HepG2 (cell line): ENCODE measurements around the gene RASD1. TPM values are rescaled to one million over a fixed set of nuclear protein-coding genes. Genes with fewer than 3 reads are reported as not detected.

Experiments used
- ARID2 ChIP-seq: sonication (generic); formaldehyde crosslinking; IDR thresholded peaks from 2 replicates; pipeline ENCODE4 v1.8.1; 2022; ENCODE audit warnings: mild to moderate bottlenecking, missing genetic modification reagents, borderline replicate concordance
- ATF1 ChIP-seq: IDR thresholded peaks from 2 replicates; pipeline ENCODE4 v1.6.1; 2016; ENCODE audit warnings: mild to moderate bottlenecking, control low read depth
- CC2D1A ChIP-seq: sonication (generic); formaldehyde crosslinking; IDR thresholded peaks from 2 replicates; pipeline ENCODE4 v1.8.1; 2023; ENCODE audit warnings: mild to moderate bottlenecking, missing genetic modification reagents
- CEBPG ChIP-seq: IDR thresholded peaks from 2 replicates; pipeline ENCODE4 v1.6.1; 2016
- ETV6 ChIP-seq: sonication (generic); formaldehyde crosslinking; conservative IDR thresholded peaks from 2 replicates; pipeline ENCODE4 v1.4.0; 2020; ENCODE audit warnings: missing genetic modification reagents
- EZH2 ChIP-seq: conservative IDR thresholded peaks from 2 replicates; pipeline ENCODE4 v1.6.1; 2012; ENCODE audit warnings: mild to moderate bottlenecking, low read depth, low read length, moderate library complexity
- HNRNPUL1 ChIP-seq: fragments of 200-400 bp; formaldehyde crosslinking; IDR thresholded peaks from 2 replicates; pipeline ENCODE4 v1.6.1; 2017; ENCODE audit warnings: low read depth, mild to moderate bottlenecking, low read length, moderate library complexity
- JUNB ChIP-seq: sonication (generic); formaldehyde crosslinking; IDR thresholded peaks from 2 replicates; pipeline ENCODE4 v1.8.0; 2022; ENCODE audit warnings: missing genetic modification reagents, mild to moderate bottlenecking, borderline replicate concordance
- KDM4B ChIP-seq: sonication (generic); formaldehyde crosslinking; IDR thresholded peaks from 2 replicates; pipeline ENCODE4 v1.4.0; 2020; ENCODE audit warnings: missing genetic modification reagents
- NFATC3 ChIP-seq: sonication (generic); formaldehyde crosslinking; IDR thresholded peaks from 2 replicates; pipeline ENCODE4 v1.5.1; 2020; ENCODE audit warnings: mild to moderate bottlenecking, missing genetic modification reagents
- POLR2AphosphoS2 ChIP-seq: IDR thresholded peaks from 2 replicates; pipeline ENCODE4 v1.6.1; 2011; ENCODE audit warnings: low read depth, low read length, improper control_type of control experiment
- RFXANK ChIP-seq: IDR thresholded peaks from 2 replicates; pipeline ENCODE4 v1.6.1; 2016
- SIX1 ChIP-seq: sonication (generic); formaldehyde crosslinking; IDR thresholded peaks from 2 replicates; pipeline ENCODE4 v1.4.0; 2020; ENCODE audit warnings: missing genetic modification reagents, borderline replicate concordance
- SNAPC2 ChIP-seq: sonication (generic); formaldehyde crosslinking; IDR thresholded peaks from 2 replicates; pipeline ENCODE4 v1.8.1; 2022; ENCODE audit warnings: mild to moderate bottlenecking, missing genetic modification reagents
- XBP1 ChIP-seq: sonication (generic); formaldehyde crosslinking; IDR thresholded peaks from 2 replicates; pipeline ENCODE4 v1.5.0; 2020; ENCODE audit warnings: missing genetic modification reagents
- ZBTB7A ChIP-seq: sonication (generic); formaldehyde crosslinking; IDR thresholded peaks from 2 replicates; pipeline ENCODE4 v1.8.0; 2022; ENCODE audit warnings: mild to moderate bottlenecking, missing genetic modification reagents
- ZFP82 ChIP-seq: sonication (generic); formaldehyde crosslinking; IDR thresholded peaks from 2 replicates; pipeline ENCODE4 v1.5.1; 2020; ENCODE audit warnings: mild to moderate bottlenecking, missing genetic modification reagents, borderline replicate concordance
- ZNF101 ChIP-seq: sonication (generic); formaldehyde crosslinking; IDR thresholded peaks from 2 replicates; pipeline ENCODE4 v1.4.0; 2020; ENCODE audit warnings: mild to moderate bottlenecking, low read depth, missing genetic modification reagents, borderline replicate concordance
- ZNF432 ChIP-seq: sonication (generic); formaldehyde crosslinking; IDR thresholded peaks from 2 replicates; pipeline ENCODE4 v1.5.0; 2020; ENCODE audit warnings: missing genetic modification reagents, mild to moderate bottlenecking, borderline replicate concordance
- ZNF446 ChIP-seq: sonication (generic); formaldehyde crosslinking; IDR thresholded peaks from 2 replicates; pipeline ENCODE4 v1.5.0; 2020; ENCODE audit warnings: mild to moderate bottlenecking, missing genetic modification reagents
- ZNF549 ChIP-seq: sonication (generic); formaldehyde crosslinking; IDR thresholded peaks from 2 replicates; pipeline ENCODE4 v1.5.0; 2020; ENCODE audit warnings: missing genetic modification reagents
- ZSCAN21 ChIP-seq: sonication (generic); formaldehyde crosslinking; IDR thresholded peaks from 2 replicates; pipeline ENCODE4 v1.8.0; 2022; ENCODE audit warnings: mild to moderate bottlenecking, missing genetic modification reagents, moderate library complexity, borderline replicate concordance
- ZZZ3 ChIP-seq: sonication (generic); formaldehyde crosslinking; IDR thresholded peaks from 2 replicates; pipeline ENCODE4 v1.4.0; 2020; ENCODE audit warnings: missing genetic modification reagents, mild to moderate bottlenecking, borderline replicate concordance
- polyA plus RNA-seq, 8 experiments: library from polyadenylated mRNA; depleted of rRNA in 3 of 8; stranded (reverse) in 7 of 8; unstranded in 1 of 8; fragments of >200 nt; fragmentation: Illumina TruSeq in 4 of 8; extraction: Trizol in 4 of 8; gene quantifications; 2 replicates each; pipeline versions ENCODE4 v1.2.1 to v1.2.3, GENCODE V29; 2011 to 2016; ENCODE audit warnings: low read depth in 4 of 8, missing spikeins in 1 of 8, mixed read lengths in 1 of 8; ENCODE audit not compliant: insufficient read depth in 1 of 8
- total RNA-seq, 5 experiments: library from RNA; depleted of rRNA; stranded (reverse); fragments of >200 nt; fragmentation: Illumina TruSeq; extraction: Trizol; gene quantifications; 2 replicates each; pipeline ENCODE4 v1.2.3, GENCODE V29; 2016; ENCODE audit warnings: low read depth in 1 of 5
- TF ChIP-seq, protein P1 (sequence below): sonication (generic); formaldehyde crosslinking; IDR thresholded peaks from 2 replicates; pipeline ENCODE4 v1.5.1; 2020; ENCODE audit warnings: missing genetic modification reagents, mild to moderate bottlenecking, borderline replicate concordance
- TF ChIP-seq, protein P2 (sequence below): IDR thresholded peaks from 2 replicates; pipeline ENCODE4 v1.6.1; 2018; ENCODE audit warnings: missing genetic modification reagents, mild to moderate bottlenecking, missing compliant biosample characterization
- TF ChIP-seq, protein P3 (sequence below): sonication (generic); formaldehyde crosslinking; IDR thresholded peaks from 2 replicates; pipeline ENCODE4 v1.4.0; 2020; ENCODE audit warnings: missing genetic modification reagents, mild to moderate bottlenecking, borderline replicate concordance

RASD1 gene
- total and polyA plus RNA-seq, 2 of the 13 experiments (the other 11 are each of a cell fraction or from before 2014, with no cell fraction given): 1.6 to 4.2 TPM

DNA sequence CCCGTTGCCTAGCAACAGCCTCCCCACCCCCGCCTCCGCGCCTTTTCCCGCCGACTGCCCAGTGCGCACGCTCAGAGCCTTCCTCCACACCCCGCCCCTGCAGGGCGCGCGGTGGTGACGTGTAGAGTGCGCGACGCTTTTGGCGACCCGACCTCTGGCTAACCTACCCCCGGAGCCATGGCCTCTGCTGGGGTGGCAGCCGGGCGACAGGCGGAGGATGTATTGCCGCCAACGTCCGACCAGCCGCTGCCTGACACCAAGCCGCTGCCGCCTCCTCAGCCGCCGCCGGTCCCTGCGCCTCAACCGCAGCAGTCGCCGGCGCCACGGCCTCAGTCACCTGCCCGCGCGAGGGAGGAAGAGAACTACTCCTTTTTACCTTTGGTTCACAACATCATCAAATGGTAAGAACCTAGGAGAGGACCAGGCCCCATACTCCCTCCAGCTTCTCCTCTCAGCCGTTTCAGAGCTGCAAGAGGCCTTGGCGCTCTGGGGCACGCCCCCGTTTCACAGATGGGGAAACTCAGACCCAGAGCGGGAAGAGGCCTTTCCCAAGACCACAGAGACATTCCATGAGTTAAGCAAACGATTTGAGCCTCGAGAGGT is 19.2 kb downstream of the RASD1 start, which contains the start of gene MED9 (continued):
- TF ChIP-seq ZNF101 (CRISPR knock-in tag) (no peak), HNRNPUL1 (no peak), POLR2AphosphoS2 (no peak), SNAPC2 (CRISPR knock-in tag) (peak; percentile 77; the same call in 1 of the 2 replicates), CC2D1A (CRISPR knock-in tag) (no peak), JUNB (CRISPR knock-in tag) (peak; percentile 34; the same call in 1 of the 2 replicates), ARID2 (no peak), ETV6 (no peak), ZZZ3 (CRISPR knock-in tag) (peak; percentile 84; the same call in 1 of the 2 replicates), SIX1 (CRISPR knock-in tag) (no peak), EZH2 (no peak), ZNF549 (CRISPR knock-in tag) (no peak), ATF1 (peak; percentile 98), XBP1 (CRISPR knock-in tag) (no peak), ZNF446 (CRISPR knock-in tag) (no peak), ZNF432 (CRISPR knock-in tag) (no peak), ZFP82 (CRISPR knock-in tag) (no peak), ZBTB7A (CRISPR knock-in tag) (no peak), CEBPG (CRISPR knock-in tag) (0 out of 2 replicates have a peak, but pooled peaks have one; percentile 14), ZSCAN21 (CRISPR knock-in tag) (0 out of 2 replicates have a peak, but pooled peaks have one; percentile 59), RFXANK (CRISPR knock-in tag) (no peak), KDM4B (CRISPR knock-in tag) (0 out of 2 replicates have a peak, but pooled peaks have one; percentile 72), NFATC3 (CRISPR knock-in tag) (no peak)
- TF ChIP-seq, protein P1, sequence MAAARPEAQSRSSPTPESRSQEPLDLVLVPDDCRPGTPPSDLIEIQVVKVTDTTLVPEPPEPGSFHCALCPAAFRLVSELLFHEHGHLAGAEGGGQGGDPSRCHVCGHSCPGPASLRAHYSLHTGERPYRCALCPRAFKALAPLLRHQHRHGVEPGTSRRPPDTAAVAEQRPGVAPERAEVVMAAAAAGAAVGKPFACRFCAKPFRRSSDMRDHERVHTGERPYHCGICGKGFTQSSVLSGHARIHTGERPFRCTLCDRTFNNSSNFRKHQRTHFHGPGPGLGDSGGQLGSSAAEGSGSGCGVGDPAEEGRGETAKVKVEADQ (CRISPR knock-in tag): peak; percentile 60; the same call in 1 of the 2 replicates
- TF ChIP-seq, protein P2, sequence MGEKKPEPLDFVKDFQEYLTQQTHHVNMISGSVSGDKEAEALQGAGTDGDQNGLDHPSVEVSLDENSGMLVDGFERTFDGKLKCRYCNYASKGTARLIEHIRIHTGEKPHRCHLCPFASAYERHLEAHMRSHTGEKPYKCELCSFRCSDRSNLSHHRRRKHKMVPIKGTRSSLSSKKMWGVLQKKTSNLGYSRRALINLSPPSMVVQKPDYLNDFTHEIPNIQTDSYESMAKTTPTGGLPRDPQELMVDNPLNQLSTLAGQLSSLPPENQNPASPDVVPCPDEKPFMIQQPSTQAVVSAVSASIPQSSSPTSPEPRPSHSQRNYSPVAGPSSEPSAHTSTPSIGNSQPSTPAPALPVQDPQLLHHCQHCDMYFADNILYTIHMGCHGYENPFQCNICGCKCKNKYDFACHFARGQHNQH (CRISPR knock-in tag): peak; percentile 72; the same call in 1 of the 2 replicates
- TF ChIP-seq, protein P3, sequence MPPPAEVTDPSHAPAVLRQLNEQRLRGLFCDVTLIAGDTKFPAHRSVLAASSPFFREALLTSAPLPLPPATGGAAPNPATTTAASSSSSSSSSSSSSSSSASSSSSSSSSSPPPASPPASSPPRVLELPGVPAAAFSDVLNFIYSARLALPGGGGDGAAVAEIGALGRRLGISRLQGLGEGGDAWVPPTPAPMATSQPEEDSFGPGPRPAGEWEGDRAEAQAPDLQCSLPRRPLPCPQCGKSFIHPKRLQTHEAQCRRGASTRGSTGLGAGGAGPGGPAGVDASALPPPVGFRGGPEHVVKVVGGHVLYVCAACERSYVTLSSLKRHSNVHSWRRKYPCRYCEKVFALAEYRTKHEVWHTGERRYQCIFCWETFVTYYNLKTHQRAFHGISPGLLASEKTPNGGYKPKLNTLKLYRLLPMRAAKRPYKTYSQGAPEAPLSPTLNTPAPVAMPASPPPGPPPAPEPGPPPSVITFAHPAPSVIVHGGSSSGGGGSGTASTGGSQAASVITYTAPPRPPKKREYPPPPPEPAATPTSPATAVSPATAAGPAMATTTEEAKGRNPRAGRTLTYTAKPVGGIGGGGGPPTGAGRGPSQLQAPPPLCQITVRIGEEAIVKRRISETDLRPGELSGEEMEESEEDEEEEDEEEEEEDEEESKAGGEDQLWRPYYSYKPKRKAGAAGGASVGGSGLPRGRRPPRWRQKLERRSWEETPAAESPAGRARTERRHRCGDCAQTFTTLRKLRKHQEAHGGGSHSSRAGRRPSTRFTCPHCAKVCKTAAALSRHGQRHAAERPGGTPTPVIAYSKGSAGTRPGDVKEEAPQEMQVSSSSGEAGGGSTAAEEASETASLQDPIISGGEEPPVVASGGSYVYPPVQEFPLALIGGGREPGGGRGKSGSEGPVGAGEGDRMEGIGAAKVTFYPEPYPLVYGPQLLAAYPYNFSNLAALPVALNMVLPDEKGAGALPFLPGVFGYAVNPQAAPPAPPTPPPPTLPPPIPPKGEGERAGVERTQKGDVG (CRISPR knock-in tag): peak; percentile 45; the same call in 1 of the 2 replicates
